Hematopoietic multipotent progenitor cell treated with erythropoietin and hydrocortisone succinate and interleukin-3 and kit ligand, for 17 days (in vitro differentiated cells): ENCODE measurements around the gene PTPRN2.

Experiments used
- DNase-seq: peaks from one replicate; pipeline ENCODE4 v3.0.0-alpha.2; 2015; ENCODE audit warnings: low spot score

Gene PTPRN2

DNA sequence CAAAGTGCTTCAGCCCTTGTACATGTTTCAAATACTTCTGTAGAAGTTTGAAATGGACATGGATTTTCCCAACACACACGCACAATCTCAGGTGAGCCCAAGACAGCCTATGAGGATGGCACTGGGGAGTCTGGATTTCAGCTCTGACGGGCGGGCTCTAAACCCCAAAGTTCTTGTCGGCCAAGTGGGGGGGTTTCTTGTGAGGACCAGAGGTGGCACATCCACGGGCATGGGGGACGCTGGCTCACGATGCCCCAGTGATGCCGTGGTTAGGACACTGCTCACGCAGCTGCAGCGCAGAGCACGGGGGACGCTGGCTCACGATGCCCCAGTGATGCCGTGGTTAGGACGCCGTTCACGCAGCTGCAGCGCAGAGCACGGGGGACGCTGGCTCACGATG is 970.7 kb downstream of the PTPRN2 start:
- no peak for DNase-seq

DNA sequence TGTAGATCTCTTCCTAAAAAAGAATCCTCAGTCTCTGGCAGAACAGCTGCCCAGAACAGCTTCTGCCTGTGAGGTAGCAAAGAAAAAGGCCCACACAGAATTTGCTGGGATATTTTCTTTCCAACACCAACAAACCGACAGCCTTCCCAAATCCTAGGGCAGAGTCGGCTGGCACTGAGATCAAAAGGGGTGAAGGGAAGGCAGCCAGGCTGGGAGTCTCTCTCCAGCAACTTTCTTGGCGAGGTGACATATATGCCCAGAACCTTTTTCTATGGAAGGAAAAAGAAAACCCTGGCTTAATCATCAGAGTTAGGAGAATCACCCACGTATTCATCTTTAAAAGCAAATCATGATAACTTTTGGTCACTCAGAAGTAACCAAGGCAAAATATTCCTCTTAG is 971.2 kb downstream of the PTPRN2 start:
- no peak for DNase-seq

DNA sequence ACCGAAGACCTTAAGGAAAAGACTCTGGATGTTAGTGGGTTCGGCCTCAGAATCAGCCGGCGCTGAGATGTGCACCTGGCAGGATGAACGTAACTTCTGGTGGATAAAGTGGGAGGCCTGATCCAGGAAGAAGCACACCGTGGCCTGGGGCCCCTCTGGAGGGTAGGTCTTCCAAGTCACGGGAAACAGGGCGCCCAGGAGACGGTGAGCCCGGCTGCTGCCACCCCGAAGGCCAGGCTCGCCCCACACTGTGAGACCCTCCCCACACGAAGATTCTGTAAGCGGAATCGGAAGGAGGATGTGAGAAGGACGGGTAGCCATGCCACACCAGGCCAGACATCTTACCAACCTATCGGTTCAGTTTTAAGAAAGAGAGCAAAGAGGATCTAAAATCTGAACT is 971.8 kb downstream of the PTPRN2 start:
- no peak for DNase-seq

DNA sequence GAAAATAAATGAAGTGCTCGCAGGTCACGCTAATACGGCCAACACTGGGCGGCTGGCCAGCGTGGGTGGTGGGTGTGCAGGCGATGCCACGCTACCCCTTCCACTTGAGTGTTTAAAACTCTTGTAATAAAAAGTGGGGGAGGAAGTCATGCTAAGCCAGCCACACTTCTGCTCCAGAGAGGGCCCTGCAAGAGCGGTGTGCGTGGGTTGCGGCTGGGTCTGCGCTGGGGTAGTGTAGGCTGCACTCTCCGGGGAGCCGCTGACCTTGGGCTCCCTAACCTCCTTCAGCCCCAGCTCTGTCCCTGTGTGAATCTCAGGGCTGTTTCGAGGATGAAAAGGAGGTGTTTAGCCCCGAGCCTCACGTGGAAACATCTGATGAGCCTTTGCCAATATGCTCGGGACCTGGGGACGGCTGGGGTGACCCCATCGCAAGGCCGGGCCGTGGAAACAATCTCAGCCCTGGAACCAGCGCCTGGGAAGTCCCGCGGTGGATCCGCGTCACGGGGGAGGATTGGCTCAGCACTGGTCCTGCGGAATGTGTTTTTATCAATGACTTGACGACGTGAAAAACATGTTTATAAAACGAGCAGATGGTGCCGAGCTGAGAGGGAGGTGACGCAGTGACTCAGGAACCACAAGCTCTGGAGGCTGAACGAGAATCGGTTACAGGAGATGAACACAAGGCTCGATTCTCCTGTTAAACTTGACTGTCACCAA is 972.4 kb downstream of the PTPRN2 start:
- no peak for DNase-seq

DNA sequence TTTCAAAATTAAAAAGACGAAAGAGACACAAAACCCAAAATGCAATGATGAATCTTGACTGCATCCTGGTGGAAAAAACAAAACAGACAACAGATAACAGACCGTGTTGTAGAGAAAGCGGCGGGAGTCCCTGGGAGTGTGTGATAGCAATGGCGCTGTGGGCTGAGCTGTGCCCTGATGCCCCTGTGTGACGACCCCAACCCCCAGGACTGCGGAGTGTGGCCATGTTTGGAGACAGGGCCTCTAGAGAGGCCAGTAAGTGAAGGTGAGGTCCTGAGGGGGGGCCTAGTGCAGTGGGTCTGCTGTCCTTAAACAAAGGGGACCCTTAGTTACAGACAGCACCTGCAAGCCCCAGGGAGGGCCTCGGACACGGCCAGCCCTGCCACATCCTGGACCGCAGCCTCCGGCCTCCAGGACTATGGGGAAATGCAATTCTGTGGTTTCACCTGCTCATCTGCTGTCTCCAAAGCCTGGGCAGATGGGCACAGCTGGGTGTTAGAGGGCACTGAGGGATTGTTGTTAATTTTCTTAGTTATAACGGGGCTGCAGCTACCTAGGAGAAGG is 973.1 kb downstream of the PTPRN2 start:
- no peak for DNase-seq

DNA sequence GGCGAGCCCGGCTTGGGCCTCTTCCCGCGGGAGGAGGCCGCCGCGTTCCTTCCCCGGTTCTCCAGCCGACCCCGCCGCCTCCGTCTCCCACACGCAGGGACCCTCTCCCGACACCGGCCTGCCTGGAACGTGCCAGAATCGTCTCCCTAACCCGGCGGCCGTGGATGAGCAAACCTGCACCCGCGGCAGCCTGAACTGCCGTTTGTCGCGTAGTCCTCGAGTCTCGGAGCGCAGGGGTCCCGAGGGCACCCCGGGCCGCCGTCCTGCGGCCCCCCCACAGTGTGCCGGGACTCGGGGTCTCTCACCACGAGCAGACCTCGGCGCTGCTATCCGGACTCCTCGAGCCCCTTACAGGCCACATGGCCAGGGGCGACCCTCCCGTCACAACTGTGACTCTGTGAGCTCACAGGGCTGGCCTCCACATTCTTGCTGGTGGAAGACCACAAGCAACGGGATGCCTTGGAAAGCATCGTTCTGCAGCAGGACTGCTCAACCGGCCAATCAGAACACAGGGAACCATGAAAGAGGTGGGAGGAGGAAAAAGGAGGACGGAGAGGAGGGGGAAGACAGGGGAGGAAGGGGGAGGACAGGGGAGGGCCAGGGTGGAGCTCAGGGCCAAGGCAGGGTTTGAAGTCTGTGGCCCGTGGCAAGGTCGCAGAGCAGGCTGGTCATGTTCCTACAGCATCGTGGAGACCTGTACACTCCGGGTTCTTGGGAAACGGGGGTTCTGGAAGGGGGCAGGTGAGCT is 973.9 kb downstream of the PTPRN2 start:
- no peak for DNase-seq

DNA sequence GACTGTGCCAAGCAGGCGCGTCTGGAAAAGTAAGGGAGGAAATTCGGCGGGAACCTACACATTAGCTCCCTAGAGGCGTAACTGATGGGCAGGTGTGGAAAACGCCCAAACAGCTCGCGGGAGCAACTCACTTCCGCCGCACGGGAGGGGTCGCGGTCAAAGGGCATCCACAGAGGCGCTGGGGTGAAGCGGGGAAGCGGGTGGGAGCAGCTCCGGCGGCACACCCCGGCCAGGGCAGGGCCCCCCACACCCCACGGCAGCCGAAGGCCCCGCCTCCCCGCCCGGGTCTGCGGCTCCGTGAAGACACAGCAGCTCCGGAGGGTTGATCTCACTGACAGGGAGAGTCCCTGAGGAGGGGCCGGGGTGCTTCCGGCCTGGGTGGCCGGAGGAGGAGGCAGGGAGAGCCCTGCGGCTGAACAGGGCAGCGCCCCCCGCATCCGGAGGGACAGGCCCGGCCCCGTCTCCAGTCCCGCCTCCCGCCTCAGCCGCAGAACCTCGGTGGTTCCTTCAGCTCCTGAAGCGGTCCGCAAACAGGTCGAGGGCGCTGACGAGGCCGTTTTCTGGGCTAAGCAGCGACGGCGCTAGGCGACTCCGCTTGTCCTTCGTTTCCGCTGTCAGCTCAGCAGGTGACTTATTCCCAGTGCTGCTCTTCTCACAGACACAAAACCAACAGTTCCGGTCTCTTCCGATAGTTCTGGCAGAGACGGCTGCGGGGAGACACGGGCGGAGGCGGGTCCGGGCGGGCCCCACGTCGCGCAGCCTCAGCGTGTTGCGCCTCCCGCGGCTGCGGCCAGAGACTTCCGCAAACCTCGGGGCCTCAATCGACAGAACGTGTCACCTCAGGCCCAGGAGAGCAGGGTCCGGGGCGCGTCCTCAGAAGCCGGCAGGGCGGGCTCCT is 974.7 kb downstream of the PTPRN2 start:
- no peak for DNase-seq

DNA sequence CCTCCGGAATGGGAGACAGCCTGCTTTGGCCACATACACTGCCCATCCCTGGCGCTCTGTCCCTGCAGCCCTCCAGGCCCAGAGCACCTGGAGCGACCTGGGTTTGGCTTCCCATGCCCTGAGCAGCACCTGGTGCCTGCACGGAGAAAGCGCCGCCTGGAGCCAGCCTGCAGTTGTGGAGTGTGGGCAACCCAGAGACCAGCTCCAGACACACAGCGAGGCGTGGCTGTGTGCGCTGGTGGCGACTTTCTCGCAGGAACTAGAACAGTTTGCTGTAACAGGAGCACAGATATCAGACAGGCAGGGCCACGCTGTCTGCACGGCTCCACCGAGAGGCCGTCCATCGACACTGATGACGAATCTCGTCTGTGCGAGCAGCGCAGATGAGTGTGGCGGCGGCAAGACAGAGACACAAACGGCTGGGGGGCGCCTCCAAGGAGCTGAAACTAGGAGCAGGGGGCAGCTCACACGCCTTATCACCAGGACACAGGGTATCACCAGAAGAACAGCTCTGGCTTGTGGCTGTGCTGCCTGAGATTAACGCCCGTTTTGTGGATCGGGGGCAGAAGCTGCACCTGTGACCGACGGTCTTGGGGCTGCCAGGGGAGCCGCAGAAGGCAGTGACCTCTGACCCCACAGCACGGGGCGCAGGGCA is 975.5 kb downstream of the PTPRN2 start:
- no peak for DNase-seq

DNA sequence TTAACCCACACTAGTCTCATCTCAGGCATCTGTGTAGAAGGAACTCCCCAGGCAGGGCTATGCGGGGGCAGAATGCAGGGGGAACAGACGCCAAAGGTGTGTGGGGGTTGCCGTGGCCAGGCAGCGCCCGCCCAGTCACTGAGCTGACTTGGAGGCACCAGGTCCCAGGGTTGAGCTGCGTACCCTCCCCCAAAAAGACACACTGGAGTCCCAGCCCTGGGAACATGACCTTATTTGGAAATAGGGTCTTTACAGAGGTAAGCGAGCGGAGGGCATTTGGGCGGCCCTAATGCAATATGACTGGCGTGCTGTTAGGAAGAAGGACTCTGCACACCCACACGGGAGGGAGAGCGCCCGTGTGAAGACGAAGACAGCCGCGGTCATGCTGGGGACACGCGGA is 976.3 kb downstream of the PTPRN2 start:
- DNase-seq, result no peak

DNA sequence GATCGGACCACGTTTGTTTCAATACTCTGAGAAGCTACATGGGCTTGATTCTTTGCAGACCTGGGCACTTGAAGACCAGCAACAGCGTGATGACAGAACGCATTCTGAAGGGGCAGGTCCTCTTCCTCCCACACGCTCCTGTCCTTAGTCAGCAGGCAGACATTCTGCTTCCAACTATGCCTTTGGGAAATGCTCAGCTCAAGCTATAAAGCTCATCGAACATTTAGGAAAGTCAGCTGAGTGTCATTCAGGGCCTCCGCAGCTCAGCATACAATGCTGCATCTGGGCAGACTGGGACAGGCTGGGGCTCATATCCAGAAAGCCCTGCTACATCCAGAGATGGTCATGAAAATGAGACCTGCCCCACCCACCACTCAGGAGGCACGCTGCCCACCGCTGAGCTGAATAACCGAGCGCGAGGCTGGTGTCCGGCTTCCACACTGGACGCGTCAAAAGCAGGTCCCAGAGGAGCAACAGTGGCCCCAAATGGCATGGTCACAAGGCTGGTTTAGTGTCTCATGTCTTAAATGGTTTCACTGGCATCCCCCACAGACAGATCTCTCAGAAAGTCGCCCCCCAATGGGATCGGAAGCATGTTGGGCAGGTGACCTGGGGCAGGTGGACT is 976.8 kb downstream of the PTPRN2 start:
- DNase-seq, result no peak

DNA sequence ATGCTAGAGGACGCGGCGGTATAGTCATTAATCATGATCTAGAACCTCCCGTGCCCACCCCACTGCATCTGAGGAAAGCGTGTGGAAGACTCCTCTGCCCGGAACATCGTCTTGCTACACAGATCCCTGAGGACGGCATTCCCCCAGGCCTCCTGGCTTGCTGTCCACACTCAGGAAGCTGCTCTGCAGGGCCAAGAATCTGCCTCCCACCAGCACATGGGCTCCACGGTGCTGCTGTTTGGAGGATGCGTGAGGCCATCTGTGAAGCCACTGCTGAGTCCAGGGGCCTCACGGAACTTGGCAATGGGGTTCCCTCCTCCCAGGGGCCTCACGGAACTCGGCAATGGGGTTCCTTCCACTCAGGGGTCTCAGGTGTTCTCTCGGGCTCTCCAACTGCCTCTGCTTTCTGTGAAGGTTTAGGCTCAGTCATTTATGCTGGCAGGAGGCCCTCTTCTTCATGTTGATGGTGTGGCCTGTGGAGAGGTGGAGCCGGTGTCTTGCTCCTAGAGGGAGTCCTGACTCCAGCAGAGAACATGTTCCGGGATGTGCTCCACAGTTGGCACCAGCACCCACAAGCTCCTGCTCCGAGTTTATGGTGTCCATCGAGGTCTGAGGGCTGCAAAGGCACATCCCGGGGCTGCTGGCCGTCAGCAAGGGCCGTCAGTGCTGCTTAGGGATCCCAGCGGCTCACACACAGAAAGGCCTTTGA is 977.5 kb downstream of the PTPRN2 start:
- no peak for DNase-seq

DNA sequence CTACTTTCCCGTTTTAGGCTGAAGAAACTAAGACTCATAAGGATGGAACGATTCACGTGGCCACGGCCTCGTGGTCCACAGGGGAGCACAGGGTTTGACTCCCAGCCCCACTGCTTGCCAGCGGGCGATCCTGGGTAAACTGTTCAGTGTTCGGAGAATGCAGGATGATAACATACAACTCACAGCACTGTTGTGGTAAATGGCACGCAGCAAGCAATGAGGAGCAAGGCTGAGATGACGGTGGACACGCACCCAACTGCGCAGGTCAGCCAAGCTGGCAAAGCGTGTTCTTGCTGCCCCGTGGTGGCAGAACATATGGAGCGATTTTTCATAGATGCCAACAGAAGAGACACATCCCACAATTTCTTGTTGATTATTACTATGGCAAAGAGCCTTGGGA is 978.1 kb downstream of the PTPRN2 start:
- DNase-seq, result no peak

DNA sequence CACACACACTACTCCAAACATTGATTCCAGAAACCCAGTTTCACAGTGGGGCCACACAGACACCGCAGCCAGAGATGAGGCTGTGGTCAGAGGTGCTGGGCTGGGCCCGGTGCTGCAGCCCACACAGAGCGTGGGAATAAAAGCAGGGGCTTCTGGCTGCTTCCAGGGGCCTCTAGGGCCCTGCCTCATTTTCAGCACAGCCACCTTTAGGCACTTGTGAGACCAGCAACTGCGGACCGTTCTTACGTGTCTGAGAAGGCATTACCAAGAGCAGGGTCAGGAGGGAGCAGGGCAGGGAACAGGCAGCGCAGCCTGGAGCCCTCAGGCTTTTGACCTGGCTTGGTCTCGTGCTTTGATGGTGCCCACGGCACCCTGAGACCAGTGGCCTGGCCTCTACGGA is 980.4 kb downstream of the PTPRN2 start:
- no peak for DNase-seq

DNA sequence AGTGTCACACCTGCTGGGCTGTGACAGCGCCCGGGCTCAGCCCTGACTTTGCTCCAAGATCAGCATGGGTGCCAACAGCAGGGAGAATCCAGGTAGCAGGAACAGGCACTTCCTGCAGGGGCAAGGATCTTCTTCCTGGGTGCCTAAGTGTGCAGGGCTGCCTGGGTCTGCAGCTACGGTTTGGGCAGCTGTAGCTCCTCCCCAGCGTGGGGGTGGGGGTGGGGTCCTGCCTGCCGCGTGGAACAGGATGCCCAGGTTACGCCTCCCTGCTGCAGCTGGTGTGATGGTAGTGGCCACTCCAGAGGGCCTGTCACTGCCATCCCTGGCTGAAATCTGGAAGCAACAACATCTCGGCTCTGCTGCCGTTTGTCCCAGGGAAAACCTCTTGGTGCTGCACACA is 981.5 kb downstream of the PTPRN2 start:
- DNase-seq, result no peak

DNA sequence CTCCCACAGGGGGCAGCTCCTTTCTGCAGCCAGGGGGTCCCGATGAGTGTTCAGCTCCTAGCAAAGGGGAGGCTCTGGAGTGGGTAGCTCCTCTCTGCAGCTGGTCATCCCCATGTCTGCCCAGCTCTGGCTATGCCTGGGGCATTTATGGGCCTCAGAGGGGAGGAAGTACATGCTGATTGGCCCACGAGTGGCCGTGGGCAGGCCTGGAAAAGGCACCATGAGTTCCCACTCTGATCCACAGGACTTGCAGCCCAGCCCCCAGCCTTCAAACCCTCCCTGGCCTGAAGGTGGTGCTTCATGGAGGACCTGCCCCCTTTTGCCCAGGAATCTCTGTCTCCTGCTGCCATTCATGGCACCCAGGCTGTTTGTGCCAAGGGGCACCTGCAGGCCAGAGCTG is 982.0 kb downstream of the PTPRN2 start:
- no peak for DNase-seq

DNA sequence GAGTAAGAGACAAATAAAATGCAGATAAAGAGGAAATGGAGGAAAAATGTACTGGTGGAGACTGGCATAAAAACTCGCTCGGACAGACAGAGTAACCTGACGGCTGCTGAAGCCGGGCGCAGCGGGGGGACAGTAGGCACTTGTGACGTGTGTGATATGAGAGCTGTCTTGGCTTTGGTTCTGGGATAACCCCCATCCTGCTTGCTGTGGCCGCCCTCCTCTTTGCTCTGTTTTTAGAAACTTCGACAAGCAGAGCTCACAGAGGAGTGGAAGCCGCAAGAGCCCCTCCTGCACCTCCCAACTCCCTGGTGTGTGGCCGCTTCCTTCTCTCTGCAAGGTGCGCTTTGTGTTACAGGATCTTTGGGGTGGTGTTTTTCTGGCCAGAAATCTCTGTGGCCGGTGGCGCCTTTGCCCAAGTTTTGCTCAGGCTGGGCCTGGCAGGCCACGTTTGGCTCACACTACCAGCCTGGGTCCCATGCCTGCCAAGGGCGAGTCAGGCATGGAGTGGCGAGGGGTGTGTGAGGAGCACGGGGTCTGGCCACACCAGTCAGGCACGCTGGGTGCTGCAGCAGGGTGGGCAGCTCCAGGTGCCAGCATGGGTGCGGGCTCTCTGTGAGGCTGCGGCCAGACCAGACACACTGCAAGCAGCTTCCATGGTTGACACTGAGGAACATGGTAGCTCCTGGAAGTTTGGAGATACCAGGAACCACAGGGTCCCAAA is 982.8 kb downstream of the PTPRN2 start:
- DNase-seq, result no peak

DNA sequence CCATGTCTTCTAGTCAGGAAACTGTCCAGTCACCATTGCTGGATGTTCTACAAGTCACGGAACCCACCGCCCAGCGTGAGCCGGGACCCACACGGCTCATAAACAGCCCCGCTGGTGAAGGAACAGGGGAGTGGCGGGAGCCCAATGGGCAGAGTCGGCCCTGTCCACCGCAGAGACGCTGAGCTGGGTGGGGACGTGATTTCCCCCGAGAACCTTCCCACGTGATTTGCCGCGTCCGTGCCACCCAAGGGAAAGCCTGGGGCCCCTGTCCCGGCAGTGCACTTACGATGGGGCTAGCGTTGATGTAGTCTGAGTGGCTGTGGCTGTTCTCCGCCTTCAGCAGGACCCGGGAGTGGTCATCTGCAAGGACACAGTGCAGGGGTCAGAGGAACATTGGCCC is 983.9 kb downstream of the PTPRN2 start:
- DNase-seq, result no peak

DNA sequence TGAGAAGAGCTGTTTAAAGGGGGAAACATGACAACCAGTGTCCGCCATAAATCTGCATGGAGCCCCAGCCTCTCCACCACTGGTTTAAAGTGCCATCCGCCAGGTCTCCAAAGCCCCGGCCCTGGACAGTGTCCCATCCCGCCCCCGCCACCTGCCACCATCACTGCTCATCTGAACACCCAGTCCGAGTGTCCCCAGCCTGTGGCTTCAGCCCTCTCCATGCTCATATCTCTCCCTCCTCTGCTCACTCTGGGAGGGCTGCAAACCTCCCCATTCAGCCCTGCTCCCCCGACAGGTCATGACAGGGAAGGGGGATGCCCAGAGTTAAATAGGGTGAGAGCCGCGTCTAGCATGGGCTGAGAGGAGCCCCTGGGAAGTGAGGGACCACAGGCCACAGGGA is 984.6 kb downstream of the PTPRN2 start:
- DNase-seq, result no peak

DNA sequence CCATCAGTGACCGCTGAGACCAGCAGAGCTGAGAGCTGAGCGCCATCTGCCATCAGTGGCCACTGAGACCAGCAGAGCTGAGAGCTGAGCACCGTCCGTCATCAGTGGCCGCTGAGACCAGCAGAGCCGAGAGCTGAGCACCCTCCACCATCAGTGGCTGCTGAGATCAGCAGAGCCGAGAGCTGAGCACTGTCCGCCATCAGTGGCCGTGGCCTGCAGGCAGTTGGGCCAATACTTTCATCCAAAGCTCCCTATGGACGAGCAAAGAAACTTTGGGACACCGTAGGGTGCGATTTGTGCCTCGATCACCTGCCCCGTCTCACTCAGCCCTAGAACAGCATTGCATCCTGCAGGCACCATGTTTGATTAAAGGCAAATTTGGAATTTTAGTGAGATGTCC is 985.0 kb downstream of the PTPRN2 start:
- no peak for DNase-seq

DNA sequence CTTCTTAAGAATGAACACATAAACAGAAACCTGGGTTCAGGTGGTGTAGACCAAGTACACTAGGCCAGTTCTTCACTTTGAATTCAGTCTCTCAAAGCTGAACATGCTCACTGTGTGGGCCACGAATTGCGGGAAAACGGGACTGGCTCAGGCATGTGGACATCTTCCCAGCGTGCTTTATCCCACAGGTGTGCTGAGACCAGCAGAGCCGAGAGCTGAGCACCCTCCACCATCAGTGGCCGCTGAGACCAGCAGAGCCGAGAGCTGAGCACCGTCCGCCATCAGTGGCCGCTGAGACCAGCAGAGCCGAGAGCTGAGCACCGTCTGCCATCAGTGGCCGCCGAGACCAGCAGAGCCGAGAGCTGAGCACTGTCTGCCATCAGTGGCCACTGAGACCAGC is 985.5 kb downstream of the PTPRN2 start:
- no peak for DNase-seq
